GM18511 (cell line): ENCODE measurements around the gene IGSF9B.
"Not testable (repeated sequence)": the region's sequence is repeated elsewhere in the genome, so short reads cannot be mapped to it uniquely, and the experiment has no call there.

Source experiments
- ATAC-seq: cut with Tn5 transposase; IDR thresholded peaks from one replicate; pipeline ENCODE4 v1.9.1; 2021; ENCODE audit warnings: mild to moderate bottlenecking, moderate library complexity; ENCODE audit not compliant: unreplicated experiment

IGSF9B gene, protein sequence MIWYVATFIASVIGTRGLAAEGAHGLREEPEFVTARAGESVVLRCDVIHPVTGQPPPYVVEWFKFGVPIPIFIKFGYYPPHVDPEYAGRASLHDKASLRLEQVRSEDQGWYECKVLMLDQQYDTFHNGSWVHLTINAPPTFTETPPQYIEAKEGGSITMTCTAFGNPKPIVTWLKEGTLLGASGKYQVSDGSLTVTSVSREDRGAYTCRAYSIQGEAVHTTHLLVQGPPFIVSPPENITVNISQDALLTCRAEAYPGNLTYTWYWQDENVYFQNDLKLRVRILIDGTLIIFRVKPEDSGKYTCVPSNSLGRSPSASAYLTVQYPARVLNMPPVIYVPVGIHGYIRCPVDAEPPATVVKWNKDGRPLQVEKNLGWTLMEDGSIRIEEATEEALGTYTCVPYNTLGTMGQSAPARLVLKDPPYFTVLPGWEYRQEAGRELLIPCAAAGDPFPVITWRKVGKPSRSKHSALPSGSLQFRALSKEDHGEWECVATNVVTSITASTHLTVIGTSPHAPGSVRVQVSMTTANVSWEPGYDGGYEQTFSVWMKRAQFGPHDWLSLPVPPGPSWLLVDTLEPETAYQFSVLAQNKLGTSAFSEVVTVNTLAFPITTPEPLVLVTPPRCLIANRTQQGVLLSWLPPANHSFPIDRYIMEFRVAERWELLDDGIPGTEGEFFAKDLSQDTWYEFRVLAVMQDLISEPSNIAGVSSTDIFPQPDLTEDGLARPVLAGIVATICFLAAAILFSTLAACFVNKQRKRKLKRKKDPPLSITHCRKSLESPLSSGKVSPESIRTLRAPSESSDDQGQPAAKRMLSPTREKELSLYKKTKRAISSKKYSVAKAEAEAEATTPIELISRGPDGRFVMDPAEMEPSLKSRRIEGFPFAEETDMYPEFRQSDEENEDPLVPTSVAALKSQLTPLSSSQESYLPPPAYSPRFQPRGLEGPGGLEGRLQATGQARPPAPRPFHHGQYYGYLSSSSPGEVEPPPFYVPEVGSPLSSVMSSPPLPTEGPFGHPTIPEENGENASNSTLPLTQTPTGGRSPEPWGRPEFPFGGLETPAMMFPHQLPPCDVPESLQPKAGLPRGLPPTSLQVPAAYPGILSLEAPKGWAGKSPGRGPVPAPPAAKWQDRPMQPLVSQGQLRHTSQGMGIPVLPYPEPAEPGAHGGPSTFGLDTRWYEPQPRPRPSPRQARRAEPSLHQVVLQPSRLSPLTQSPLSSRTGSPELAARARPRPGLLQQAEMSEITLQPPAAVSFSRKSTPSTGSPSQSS (N-terminal part only)

DNA sequence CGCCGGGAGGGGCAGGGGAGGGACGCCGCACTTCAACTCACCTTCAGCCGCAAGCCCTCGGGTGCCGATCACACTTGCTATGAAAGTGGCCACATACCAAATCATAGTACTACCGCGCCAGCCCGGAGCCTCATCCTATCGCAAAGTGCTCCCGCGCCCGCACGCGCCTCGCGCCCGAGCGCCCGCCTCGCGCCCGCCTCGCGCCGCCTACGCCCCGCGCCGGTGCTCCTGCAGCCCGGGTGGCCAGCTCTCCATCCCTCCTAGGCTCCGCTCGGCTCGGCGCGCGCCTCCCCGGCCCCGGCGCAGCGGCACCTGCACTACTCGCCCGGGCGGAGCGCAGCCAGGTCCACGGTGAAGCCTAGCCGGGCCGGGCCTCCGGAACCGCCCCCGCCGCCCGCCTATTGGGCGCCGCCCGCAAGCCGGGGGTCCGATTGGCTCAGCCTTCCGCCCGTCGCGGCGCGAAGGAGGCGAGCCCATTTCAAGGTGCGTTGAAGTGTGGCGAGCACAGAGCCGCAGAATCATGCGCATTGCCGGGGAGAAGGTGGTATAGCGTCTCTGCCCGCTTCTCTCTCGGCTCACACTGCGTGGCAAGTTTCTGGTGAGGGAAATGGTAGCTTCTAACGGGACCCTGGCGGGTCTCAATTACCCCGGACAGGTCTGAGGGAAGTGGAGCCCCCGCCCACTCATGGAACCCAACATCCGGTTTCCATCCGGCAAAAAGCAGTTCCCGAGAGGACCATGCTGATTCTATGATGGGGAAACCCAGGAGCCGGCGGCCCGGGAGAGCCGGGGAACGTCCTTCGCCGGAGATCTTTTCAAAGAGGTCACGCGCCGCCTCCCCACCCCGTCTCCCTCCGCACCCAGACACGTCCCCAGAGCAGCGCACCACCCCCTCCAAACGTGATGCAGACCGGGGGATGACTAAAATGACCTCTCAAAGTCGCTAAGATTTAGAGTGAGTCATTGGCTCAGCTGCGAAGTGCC is at the start of gene IGSF9B:
Gene IGSF9B (minus strand): TSS at position 319 of the 984 bp plus-strand sequence. CDS start 214 bp downstream, at position 105.
- ATAC-seq: peak; percentile 98

GRCh38 chr11:134004496-134005172 is 47.9 kb upstream of the IGSF9B start:
- ATAC-seq: no peak

DNA sequence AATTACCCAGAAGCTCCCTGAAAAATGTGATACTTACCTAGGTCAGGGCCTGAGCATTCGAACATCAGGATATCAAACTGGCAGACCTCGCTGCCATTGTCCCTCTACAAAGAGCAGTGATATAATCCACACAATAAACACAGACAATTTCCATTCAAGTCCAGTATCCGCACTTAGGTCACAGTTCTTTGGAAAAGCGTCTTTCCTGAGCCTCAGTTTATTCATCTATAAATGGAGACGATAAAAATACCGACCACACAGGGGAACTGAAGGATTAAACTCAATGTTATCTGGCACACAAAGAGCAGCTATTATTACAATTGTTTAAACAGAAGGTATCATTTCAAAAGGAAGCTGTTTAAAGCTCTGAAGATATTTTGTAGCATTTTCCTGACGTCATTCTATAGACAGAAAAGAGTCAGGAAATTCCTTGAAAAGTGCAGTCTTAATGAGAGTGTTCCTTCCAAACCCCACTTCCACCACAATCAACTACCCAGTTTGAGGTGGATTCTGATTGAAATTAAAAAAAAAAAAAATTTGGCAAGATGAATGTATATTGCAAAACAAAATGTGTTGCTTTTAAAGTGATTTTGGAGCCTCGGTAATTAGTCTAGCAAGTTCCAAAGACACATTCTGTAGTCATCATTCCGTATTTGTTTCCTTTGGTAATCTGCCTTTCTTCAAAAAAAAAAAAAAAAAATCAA is 47.2 kb upstream of the IGSF9B start:
- ATAC-seq: no peak

- not testable (repeated sequence) for ATAC-seq
Measured at GRCh38 chr11:134002819-134003218, 46.1 kb upstream of the IGSF9B start.

GRCh38 chr11:134002338-134002737 is 45.6 kb upstream of the IGSF9B start:
- ATAC-seq: not testable (repeated sequence)

DNA sequence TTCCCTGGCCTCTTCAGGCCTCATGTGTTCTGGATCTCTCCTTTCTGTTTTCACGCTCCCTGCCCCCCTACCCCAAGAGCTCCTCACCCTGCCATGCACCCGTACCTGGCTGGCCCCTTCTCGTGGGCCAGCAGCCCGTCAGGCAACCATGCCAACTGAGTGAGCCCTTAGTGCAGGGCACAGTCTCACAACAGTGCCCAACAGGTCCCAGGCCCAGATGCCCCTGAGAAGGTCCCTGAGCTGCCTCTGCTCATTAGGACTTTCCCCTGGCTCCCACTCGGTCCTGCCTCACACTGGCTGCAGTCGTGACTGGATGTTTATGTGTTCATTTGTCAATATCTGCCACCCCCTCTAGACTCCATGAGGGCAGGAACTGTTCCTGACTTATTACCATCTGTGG is 44.8 kb upstream of the IGSF9B start:
- no peak for ATAC-seq

GRCh38 chr11:134001088-134001487 is 44.3 kb upstream of the IGSF9B start:
- no peak for ATAC-seq

DNA sequence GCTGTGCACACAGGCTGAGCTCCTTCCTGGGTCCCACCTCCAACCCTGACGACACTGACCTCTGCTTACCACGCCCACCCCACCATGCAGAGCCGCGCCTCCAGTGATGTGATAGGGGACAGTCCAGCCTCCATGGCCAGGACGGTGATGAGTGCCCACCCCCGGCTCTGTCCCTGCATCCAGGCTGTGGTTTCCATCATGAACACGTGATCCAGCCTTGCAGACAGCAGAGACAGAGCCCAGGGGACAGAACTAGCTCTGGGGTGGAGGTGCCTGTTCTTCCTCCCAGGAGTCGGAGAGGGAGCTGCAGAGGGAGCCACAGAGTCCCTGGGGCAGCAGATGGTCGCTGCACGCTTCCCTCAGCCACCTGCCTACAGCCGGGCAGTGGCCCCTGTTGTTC is 42.6 kb upstream of the IGSF9B start:
- no peak for ATAC-seq

- ATAC-seq: no peak
Measured at GRCh38 chr11:133997554-133997953, 40.8 kb upstream of the IGSF9B start.

DNA sequence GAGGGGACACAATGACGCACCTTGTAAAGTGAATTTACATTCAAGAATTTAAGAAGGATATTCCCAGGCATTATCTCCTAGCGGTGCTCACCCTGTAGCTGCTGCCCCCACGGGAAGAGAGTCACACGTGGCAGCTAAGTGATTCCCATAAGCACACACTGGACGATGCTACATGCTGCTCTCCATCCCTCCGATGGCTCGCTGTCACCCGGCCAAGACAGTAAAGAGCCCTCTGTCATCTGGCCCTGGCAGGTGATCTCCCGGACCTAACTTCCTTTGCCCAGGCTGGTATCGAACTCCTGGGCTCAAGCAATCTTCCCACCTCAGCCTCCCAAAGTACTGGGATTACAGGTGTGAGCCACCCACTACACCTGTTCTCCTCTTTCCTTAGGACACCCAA is 39.9 kb upstream of the IGSF9B start:
- no peak for ATAC-seq

- ATAC-seq: no peak
Measured at GRCh38 chr11:133995066-133995465, 38.3 kb upstream of the IGSF9B start.

- ATAC-seq: no peak
Measured at GRCh38 chr11:133993921-133994320, 37.2 kb upstream of the IGSF9B start.

- ATAC-seq: no peak
Measured at GRCh38 chr11:133993107-133993506, 36.3 kb upstream of the IGSF9B start.

GRCh38 chr11:133992121-133992520 is 35.4 kb upstream of the IGSF9B start:
- ATAC-seq: no peak

DNA sequence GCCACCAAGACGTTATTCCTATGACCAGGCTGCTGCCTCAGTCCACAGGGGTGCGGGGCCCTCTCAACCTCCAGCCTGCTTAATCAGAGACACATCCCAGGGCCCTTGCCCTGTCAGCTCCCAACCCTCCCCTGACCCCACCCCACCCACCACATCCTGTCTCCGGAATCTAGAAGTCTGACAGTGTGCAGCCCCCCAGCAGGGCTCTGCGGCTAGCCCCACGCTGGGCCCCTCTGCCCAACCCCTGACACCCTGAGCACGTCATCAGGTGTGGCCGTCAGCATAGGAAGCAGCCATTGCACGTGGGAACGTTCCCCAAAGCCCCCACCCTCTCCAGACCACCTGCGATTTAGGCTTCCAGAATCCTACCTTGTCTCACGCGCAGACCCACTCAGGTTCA is 34.3 kb upstream of the IGSF9B start:
- no peak for ATAC-seq

GRCh38 chr11:133990501-133990900 is 33.7 kb upstream of the IGSF9B start:
- ATAC-seq: no peak

GRCh38 chr11:133988686-133989410 is 32.1 kb upstream of the IGSF9B start:
- ATAC-seq: no peak

DNA sequence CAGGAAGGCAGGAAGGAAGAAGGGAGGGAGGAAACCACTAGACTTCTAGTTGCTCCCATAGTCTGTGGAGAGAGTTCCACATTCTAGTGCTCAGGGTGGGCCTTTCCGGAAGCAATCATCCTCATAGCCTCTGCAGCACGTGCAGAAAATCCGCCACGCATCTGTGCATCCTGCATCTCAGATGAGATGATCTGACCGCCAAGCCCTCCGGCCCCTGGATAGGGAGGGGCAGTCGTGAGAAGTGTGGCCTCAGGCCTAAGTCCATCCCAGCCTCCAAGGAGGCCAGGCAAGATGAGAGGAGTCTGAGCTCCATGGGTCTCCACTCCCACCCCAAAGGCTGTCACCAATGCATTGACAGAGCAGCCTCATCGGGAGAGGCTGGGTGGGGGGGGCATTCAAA is 30.4 kb upstream of the IGSF9B start:
- no peak for ATAC-seq
